GM10266 (cell line): Measurements from ENCODE around the gene KRT5.

Experiments used
- DNase-seq: peaks from one replicate; pipeline ENCODE4 v3.0.0; 2012; ENCODE audit errors: extremely low spot score
- TF ChIP-seq, protein P1 (sequence below): IDR thresholded peaks from 2 replicates; pipeline ENCODE4 v1.5.1; 2012; ENCODE audit warnings: mild to moderate bottlenecking, low read depth; ENCODE audit not compliant: control insufficient read depth, insufficient read depth; ENCODE audit errors: missing control alignments

KRT5 gene

DNA sequence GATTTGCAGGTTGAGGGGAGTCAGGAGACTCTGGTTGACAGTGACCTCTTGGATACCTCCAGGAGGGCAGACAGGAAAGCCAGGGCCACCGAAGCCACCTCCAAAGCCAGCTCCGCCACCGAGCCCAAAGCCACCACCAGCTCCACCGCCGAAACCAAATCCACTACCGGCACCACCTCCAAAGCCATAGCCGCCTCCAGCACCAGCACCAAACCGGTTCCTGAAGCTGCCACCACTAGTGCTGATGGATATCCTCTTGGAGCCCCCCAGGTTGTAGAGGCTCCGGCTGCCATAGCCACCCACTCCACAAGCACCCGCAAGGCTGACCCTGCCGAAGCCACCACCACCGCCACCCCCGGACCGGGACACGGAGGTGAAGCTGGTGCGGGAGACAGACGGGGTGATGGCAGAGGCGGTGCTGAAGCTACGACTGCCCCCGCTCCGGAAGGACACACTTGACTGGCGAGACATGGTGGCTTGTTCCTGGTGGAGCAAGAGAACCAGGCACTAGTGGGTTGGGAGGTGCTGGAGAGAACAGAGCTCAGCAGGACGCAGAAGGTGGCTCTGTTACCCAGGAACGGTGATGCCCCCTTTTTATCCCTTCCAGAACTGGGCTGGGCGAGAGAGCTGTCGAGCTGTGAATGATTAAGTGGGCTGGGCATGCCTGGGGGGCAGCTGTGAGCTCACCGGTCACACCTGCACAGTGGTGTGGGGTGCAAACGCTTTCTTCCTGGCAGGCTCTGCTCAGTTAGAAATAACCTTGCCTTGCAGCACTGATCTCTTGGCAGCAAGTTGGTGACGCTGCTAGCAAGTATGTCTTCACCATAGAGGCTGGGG is at the start of gene KRT5:
Gene KRT5, minus strand, starts transcription at position 569 of the 837 bp plus-strand sequence. Its CDS starts 98 bp downstream, at position 471.
- DNase-seq = no peak
- TF ChIP-seq, protein P1, sequence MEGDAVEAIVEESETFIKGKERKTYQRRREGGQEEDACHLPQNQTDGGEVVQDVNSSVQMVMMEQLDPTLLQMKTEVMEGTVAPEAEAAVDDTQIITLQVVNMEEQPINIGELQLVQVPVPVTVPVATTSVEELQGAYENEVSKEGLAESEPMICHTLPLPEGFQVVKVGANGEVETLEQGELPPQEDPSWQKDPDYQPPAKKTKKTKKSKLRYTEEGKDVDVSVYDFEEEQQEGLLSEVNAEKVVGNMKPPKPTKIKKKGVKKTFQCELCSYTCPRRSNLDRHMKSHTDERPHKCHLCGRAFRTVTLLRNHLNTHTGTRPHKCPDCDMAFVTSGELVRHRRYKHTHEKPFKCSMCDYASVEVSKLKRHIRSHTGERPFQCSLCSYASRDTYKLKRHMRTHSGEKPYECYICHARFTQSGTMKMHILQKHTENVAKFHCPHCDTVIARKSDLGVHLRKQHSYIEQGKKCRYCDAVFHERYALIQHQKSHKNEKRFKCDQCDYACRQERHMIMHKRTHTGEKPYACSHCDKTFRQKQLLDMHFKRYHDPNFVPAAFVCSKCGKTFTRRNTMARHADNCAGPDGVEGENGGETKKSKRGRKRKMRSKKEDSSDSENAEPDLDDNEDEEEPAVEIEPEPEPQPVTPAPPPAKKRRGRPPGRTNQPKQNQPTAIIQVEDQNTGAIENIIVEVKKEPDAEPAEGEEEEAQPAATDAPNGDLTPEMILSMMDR = no peak

DNA sequence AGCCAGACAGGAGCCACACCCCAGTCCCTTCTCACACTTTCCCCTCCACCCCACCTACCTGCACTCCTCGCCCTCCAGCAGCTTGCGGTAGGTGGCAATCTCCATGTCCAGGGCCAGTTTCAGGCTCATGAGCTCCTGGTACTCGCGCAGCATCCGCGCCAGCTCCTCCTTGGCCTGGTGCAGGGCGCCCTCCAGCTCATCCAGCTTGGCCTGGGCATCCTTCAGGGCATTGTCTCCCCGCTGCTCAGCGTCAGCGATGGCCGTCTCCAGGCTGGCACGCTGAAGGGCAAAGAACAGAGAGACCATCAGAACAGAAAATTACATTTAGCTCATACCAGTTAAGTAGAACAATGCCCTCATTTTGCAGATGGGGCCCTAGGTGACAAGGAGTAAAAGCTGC is 47.9 kb upstream of the KRT5 start:
- TF ChIP-seq, protein P1 = no peak
- DNase-seq = no peak

DNA sequence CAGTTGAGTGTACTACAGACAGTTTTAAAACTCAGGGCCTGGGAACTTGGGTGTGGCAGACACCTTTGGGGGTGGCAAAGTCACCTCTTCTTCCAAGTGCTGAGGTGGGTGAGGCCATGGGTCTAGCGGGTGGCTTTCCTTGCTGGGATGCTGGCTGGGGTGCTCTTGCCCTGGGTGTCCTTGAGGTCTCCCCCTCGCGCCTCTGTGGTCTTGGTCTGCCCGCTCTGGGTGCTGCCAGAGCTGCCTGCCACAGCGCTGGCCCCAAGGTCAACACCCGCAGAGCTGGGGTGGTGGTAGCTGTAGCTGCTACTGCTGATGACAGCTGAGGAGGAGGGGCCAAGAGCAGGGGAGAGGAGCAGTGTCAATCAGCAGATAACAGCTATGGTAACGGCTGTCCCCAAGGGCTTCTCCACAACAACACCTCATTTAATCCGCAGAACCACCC is 46.7 kb upstream of the KRT5 start:
- no peak for DNase-seq
- TF ChIP-seq, protein P1 = no peak

DNA sequence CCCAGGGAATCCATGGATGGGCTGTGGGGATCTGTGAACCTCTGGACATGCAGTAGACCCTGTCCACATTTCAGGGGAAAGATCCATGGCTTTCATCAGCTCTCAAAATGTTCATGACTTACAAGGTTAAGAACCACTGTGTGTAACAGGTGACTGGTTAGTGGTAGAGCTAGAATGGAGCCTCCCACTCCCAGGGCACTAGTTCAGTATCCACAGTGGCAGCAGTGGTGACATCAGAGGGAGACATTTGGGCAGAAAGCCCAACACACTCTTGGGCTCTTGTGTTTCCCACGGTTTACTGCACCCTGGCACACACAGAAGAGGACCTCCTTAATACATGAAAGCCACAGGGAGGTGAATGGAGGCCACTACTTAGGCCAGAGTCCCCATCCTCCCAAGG is 44.4 kb upstream of the KRT5 start:
- TF ChIP-seq, protein P1 = no peak
- DNase-seq = no peak

DNA sequence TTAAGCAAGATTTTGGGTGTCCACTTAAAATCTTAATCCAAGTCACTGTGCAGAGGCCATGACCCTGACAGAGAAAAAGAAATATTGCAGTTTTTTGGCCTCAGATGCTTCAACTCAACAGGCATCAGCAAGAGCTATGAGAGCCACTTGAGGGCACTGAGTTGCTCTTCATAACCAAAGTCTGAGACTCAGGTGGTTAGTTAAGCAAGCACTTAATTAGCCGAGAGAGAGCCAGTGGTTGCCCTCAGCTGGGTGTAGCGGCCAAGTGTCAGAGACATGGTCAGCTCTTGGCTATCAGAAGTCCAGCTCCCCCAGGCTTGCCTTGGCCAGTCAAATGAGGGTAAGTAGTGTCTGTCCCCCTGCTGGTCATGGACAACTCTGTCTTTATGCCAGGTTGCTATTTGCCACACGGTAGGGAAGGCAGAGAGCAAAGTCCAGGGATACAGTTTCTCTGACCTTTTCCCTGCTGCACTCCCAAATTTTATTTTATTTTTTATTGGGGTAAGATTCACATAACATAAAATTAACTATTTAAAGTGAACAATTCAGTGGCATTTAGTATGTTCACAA is 41.8 kb upstream of the KRT5 start:
- TF ChIP-seq, protein P1 = no peak
- DNase-seq = no peak

DNA sequence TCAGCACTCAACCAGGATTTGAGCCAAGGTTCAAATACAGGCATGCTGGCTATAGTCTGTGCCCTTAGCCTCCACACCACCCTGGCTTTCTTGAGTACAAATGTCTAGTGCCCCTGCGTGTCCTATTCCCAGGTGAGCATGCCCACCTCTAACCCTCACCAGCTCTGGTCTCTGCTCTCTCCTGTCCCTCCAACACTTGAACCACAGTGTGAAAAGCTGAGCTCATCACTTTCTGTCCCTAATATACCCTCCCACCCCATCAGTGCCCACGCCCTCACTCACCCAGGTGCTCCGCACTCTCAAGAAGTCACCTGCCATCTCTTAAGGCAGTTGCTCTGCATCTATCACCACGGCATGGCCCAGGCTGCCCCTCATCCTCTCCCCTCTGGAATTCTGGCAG is 39.8 kb upstream of the KRT5 start:
- TF ChIP-seq, protein P1 = no peak
- no peak for DNase-seq
